ENCODE results near the gene EP400.
"Not testable (repeated sequence)": the region's sequence is repeated elsewhere in the genome, so short reads cannot be mapped to it uniquely, and the experiment has no call there.

Gene EP400

GRCh38 chr12:132071830-132072384 is 122.2 kb downstream of the EP400 start:
- no peak for DNase-seq

GRCh38 chr12:132074216-132074615 is 124.5 kb downstream of the EP400 start:
- no peak for DNase-seq

DNA sequence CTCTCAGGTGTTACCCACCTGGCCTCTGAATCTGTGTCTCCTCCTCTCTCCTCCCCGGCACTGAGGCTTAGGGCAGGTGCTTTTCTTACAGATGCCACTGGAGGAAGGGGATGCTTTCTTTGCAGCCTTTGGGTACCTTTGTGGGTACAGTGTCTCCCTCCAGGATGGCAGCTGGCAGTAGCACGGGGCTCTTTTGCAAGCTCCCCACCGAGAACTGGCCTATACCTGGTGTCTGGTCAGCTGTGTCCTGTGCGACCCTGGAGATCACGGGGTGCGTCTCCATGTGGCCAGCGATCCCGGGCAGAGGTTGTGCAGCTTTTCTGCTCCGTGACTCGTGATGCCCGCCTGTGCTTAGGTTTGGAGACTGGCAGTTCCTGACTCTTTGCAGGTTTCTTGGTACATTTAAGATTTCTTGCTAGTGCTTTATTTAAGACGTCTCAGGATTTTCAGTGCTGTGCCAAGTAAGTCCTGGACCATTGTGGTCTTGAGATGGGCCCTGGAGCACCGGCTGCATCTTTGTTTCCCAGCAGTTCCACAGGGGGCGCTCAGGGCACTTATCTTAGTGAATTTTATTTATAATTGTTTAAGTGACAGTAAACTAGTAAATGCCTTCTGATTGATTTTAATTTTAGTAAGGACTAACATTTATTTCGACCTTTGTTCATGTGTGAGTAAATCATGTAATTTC is 125.4 kb downstream of the EP400 start:
- DNase-seq = no peak

DNA sequence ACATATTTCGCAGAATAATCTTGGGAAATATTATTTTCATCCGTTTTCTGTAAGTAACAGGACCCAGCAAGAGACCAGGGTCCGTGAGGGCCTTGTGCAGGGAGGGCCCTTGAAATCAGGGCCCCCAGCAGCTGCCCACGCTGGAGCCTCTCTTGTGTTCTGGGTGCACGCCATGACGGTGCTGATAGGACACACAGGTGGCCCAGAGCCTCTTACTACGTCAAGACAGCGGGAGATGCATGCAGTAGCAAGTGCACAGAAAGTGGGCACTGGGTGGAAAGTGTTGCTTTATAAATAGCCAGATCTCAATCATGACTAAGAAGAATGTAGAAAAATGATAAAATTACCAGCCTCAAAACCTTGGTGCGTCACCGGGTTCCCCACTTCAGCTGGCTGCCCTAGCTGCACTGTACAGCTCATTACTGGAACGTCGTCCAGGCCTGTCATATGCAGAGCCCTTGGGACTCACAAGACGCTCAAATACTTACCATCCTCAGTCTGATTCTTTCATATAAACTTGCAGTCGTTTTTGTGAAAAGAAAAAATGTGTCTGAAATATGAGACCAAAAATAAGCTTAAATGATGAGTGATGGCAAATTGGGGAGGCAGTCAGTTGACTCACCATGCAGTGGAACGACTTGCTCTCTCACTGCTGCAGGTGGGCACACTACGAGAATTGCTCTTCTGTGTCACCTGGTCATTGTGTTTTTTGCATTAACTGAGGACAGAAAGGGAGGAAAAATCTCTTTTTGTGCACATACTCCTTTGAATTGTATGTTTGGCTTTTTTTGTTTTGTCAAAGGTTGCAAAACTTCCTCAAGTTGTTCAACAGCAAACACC is 126.2 kb downstream of the EP400 start:
- DNase-seq = no peak

DNA sequence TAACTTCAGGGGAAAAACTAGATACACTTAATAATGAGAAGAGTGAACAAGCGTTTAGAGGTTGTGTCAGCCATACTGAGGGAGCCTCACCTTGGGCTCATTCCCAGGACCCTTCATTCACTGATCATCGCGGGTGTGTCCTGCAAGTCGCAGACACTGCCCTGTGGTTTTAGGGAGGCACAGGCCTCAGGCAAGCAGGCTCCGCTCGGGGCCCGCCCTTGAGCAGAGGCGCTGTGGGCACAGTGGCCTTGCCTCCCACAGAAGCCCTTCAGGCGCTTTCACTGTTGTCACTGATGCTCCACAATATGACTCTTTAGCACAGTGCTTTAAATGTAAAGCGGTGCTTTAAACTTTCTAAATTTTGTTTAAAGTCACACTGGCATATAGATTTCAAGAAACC is 127.0 kb downstream of the EP400 start:
- DNase-seq = no peak

GRCh38 chr12:132077322-132078100 is 127.8 kb downstream of the EP400 start:
- DNase-seq = no peak

GRCh38 chr12:132078190-132078589 is 128.4 kb downstream of the EP400 start:
- DNase-seq = no peak

DNA sequence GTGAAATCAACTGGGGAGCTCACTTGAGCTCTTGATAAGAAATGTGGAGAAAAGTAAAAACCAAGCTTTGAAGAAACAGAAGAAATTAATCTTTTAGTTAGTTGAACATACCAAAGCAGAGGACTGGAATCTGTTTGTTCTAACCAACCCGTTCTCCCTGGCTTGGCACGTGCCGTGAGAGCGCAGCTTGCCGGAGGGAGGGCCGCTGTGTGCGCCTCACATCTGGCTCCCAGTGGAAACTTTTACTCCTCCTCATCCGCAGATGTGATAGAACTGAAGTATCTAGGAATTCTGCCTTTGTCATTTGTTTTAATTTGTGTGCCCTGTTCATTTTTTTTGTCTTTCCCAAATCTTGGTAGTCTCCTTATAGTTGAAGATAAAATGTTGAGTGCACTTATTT is 129.5 kb downstream of the EP400 start:
- no peak for DNase-seq

- DNase-seq = no peak
These were observed 130.0 kb downstream of the EP400 start for GRCh38 chr12:132079695-132080094.

DNA sequence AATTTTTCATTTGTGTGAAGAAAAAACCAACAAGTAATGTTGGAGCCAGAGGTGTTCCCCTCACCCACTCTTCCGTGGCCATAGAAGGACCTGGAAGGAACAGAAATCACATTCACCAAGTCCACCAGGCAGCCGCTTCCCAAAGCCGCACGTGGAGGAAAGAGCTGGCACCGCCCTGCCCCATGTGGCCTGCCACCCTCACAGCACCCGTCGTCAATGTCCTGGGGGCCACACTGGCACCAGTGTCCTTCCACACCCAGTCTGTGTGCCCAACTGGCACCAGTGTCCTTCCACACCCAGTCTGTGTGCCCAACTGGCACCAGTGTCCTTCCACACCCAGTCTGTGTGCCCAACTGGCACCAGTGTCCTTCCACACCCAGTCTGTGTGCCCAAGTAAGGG is 130.8 kb downstream of the EP400 start:
- not testable (repeated sequence) for DNase-seq

DNA sequence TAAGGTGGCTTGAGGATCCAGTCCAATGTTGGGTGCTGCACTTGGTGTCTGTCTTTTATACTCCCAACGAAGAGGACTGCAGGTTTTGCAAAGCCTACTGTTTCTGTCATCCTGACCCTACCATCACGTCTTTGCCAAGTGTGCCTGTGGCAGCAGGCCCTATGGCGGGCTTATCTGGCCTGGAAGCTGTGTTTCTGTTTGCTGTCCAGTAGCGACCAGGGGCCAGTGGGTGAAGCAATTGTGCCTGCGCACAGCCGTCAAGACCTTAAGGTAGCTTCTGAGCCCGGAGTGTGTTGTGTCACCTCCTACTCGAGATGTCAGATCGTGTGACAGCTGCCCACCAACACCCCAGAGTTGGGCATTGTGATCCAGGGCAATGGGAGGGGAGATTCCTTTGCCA is 131.7 kb downstream of the EP400 start:
- no peak for DNase-seq

DNA sequence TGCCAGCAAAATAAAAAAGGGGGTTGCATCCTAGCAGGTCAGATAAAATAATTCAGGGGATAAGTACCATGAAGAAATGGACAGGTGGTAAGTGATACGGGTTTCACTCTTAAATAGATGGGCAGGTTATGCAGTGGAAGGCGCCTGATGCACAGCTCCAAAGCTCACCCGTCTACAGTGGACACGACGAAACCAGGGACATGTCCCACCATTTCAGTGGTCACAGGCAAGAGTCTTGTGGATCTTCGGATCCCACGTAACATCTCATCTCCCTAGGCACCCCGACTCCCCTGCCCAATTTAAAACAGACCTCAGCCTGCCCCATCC is 133.8 kb downstream of the EP400 start:
- DNase-seq = no peak

DNA sequence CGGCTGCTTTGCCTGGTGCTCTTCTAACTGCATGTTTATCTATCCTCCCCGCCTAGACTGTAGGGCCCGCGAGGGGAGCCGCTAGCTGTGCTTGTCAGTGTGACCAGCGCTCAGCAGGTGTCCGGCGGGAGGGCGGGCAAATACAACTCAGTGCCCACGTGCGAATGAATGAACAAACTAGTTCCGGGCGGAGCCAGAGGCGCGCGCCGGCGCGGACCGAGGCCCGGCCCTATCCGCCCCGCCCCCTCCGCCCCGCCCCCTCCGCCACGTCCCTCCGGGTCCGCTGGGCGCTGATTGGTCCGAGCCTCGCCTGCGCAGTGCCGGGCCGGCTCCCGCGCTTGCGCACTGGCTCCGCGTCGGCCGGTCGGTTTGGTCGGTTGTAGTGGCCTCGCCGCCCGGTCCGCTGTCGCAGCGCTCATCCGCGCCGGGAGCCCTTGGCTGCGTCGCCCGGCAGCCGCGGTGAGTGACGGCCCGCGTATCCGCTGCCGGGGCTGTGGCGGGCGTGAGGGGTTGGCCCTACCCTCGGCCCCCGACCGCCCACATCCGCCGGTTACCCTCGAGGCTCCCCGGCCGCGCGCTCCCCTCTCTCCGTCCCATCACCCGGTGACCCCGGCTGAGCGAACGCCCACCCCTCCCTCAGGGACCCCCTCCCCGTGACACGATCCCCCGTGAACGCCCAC is 134.3 kb downstream of the EP400 start:
- DNase-seq = peak; percentile 83

DNA sequence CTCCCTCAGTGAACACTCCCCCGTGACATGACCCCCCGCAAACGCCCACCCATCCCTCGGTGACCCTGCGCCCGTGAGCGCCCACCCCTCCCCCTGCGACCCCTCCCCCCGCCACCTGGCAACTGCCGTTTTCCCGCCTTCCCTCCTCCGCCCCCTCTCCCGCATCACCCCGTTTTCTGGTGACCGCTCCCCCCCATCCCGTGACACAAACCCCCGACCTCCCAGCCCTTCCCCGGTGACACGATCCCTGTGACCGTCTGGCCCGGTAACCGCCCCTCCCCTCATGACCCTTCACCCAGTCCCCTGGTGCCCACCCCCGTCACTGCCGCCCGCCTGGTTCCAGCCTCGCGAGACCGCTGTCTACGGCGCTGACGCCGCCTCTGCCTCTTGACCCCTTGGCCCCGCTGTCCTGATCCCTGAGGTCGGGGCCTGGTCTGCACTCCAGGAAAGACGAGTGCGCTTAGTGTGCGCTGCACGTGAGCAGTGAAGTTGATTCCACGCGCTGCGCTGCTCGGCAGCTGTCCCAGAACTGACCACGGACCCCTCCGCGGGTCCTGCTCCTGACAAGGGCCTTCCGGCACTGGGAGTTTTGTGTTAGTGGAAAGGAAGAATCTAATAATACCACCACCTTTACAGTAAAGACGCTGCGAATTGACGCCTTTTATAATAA is 135.0 kb downstream of the EP400 start:
- no peak for DNase-seq

DNA sequence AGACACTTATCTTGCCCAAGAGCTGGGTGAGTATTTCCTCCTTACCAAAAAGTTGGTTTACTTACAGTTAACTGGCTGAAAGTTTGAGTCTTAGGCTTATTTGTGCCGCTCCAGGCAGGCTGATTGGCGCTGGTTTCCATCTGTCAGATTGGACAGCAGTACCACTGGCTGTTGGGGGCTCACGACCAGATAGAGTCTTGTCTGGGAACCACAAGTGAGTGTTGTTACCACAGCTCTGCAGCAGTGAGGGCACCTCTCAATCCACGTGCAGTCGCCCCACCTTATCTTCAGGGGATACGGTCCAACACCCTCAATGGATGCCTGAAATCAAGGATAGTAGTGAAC is 135.5 kb downstream of the EP400 start:
- no peak for DNase-seq

GRCh38 chr12:132089407-132089910 is 139.7 kb downstream of the EP400 start:
- DNase-seq = no peak

DNA sequence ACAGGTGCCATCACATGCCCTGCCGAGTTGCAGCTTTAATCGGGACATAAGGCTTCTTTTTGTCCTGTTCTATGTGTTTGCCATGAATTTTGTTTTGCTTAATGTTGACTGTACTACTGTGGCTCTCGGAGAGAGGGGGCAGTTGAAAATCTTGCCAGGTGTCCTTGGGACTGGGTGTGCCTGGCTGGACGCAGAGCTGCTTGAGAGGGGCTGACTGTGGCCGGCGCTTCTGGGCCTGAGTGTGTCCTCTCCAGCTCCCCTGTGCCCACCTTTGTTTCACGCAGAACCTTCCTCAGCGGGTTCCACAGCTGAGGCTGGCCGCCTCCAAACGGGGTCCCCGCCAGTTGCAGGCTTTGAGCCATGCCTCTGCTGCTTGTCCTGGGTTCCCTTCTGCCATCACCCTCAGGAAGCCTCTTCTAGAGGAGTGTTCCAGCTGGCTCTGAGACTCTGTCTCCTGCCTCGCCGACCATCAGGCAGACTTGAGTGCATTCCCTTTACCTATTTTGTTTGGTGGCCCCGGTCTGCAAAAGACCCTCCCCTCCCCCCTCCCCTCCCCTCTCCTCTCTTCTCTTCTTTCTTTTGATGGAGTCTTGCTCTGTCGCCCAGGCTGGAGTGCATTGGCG is 144.6 kb downstream of the EP400 start:
- no peak for DNase-seq

DNA sequence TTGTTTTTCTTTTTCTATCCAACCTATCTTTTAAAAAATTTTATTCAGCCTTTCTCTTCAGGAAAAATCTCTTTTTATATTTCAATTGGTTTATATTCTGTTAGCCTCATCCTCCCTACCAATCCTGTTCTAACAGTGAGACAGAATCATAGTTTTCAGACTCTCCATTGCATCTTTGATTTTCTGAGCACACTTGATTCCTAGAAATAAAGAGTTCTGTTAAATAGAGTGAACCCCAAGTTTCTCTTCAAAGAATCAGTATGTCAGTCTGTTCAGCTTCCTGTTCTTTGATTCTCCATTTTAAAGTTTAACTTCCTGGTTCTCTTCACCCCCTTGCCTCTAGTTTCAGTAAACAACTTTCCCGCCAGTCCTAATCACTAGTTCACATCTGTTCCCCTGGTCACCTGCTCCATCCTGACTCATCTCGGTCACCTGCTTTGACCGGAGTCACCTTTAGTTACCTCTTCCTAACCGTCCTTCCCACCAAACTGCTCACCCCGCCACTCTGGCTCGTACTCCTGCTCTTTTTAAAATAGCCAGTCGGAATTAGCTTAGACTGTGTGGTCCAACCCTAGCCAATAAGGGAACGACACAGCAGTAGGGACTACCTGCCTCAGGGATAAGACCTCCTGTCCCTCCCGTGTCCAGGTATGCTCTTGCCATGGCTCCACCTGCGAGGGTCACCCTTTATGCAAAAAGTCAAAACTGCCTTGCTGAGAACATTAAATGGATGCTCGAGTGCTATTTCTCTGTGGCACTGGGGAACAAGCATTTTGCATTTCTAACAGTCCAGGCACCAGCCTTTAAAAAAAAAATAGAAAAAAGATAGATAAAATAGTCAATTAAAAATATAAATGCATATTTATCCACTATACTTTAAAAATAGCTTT is 146.0 kb downstream of the EP400 start:
- no peak for DNase-seq

DNA sequence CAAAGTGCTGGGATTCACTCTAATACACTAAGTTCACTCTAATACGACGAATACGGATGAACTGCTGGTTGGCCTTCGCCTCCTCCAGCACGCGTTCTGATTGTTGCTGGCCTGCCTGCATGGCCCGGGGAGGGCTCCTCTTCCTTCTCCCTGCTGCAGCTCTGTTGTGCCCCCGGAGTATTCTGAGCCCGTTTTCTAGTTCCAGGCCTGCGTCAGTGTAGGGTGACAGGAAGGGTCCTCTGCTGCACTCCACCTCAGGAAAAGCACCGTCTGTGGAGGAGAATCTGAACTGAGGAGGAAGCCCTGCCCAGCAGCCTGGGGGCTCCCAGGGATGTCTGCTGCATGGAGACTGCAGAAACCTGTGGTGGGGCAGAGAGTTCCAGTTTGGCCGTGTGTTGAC is 150.0 kb downstream of the EP400 start:
- no peak for DNase-seq

GRCh38 chr12:132100306-132101065 is 150.7 kb downstream of the EP400 start:
- no peak for DNase-seq

Data from NCI-H526 treated with DMSO at 0.1 percent for 48 hours (cell line).